ENCODE results near the gene COL28A1.

Gene COL28A1

GRCh38 chr7:7385421-7385820 lies 150.3 kb downstream of the COL28A1 start:
- no peaks in the 10 kb centered on the region for H3K36me3 ChIP-seq (ENCODE audit: control insufficient read depth, insufficient read depth, low read length)
- WGBS, 2 experiments (ENCODE audit: insufficient coverage in 2 of 2) = no CpG with 5 or more reads among the region's 2 CpGs

DNA sequence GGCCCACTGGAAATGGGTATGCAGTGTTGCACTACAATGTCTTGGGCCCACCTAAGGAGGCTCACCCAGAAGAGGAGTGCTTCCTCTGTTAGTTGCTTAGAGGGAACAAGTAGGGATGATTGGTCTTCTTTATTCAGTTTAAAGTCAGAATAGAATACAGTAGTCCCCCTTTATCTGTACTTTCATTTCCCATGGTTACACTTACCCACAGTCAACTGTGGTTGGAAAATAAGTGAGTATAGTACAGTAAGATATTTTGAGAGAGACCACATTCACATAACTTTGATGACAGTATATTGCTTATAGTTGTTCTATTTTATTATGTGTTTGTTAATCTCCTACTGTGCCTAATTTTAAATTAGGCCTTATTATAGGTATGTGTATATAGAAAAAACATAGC lies 151.4 kb downstream of the COL28A1 start:
- Histone ChIP-seq H3K9me3 (ENCODE audit: control insufficient read depth, low read length) (peaks cover 3% of the 10 kb centered on the region), H3K4me1 (ENCODE audit: control insufficient read depth, insufficient read depth, low read length, poor library complexity, severe bottlenecking) (no peaks in the 10 kb centered on the region), H3K36me3 (ENCODE audit: control insufficient read depth, insufficient read depth, low read length) (no peaks in the 10 kb centered on the region), H3K4me3 (ENCODE audit: extremely low read depth, insufficient read depth, low read length, poor library complexity, severe bottlenecking) (no peak overlapping the region), H3K27ac (ENCODE audit: low read depth, low read length, severe bottlenecking) (no peak overlapping the region)

More at GRCh38 chr7:7385421-7385820, 150.3 kb downstream of the COL28A1 start:
- Histone ChIP-seq H3K9me3 (ENCODE audit: control insufficient read depth, low read length) (peaks cover 3% of the 10 kb centered on the region), H3K4me3 (ENCODE audit: extremely low read depth, insufficient read depth, low read length, poor library complexity, severe bottlenecking) (no peak overlapping the region), H3K4me1 (ENCODE audit: control insufficient read depth, insufficient read depth, low read length, poor library complexity, severe bottlenecking) (no peaks in the 10 kb centered on the region), H3K27ac (ENCODE audit: low read depth, low read length, severe bottlenecking) (no peak overlapping the region)

DNA sequence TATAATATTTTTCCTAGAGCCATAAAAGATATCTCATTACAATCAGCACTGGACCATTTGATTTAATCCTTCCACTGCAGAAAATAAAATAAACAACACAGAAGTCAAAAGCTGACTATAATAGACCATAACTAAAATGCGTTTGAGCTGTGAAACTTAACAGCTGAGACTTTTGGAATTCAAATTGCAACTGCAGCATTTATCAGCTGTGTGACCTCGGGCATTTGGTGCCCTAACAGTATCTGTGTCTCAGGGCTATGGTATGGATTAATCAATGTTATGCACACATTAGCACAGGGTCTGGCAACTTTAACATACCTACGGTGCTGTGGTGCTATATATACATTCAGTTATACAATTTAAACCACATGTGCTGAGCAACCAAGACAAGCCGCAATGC lies 160.1 kb downstream of the COL28A1 start:
- Histone ChIP-seq H3K27ac (ENCODE audit: low read depth, low read length, severe bottlenecking) (no peak overlapping the region), H3K4me3 (ENCODE audit: extremely low read depth, insufficient read depth, low read length, poor library complexity, severe bottlenecking) (no peak overlapping the region), H3K4me1 (ENCODE audit: control insufficient read depth, insufficient read depth, low read length, poor library complexity, severe bottlenecking) (no peaks in the 10 kb centered on the region), H3K9me3 (ENCODE audit: control insufficient read depth, low read length) (no peaks in the 10 kb centered on the region), H3K36me3 (ENCODE audit: control insufficient read depth, insufficient read depth, low read length) (no peaks in the 10 kb centered on the region)
- 93 to 97% methylated on average over 3 to 4 of the region's 4 CpGs for WGBS, 2 experiments (ENCODE audit: insufficient coverage in 2 of 2)

- Histone ChIP-seq H3K4me3 (ENCODE audit: extremely low read depth, insufficient read depth, low read length, poor library complexity, severe bottlenecking) (no peak overlapping the region), H3K4me1 (ENCODE audit: control insufficient read depth, insufficient read depth, low read length, poor library complexity, severe bottlenecking) (no peaks in the 10 kb centered on the region), H3K27ac (ENCODE audit: low read depth, low read length, severe bottlenecking) (no peak overlapping the region), H3K36me3 (ENCODE audit: control insufficient read depth, insufficient read depth, low read length) (no peaks in the 10 kb centered on the region), H3K9me3 (ENCODE audit: control insufficient read depth, low read length) (no peaks in the 10 kb centered on the region)
- 91 to 100% methylated on average over 2 of the region's 2 CpGs for WGBS, 2 experiments (ENCODE audit: insufficient coverage in 2 of 2)
Measured at GRCh38 chr7:7370076-7370475, 165.6 kb downstream of the COL28A1 start.

DNA sequence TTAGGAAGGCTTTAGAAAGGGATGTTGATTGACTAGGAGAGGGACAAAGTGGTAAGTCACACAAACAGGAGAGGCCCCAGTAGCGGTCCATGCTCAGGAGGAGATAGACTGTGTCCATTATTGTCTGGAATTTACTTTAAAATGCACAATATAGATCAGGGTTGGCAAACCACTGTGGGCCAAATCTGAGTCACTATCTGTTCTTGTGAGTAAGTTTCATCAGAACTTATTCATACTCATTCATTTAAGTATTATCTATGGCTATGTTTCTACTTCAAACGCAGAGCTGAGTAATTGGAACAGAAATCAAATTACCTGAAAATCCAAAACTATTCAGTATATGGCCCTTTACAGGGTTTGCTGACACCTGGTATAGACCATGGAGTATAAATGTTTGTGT lies 166.5 kb downstream of the COL28A1 start:
- H3K4me3 ChIP-seq (ENCODE audit: extremely low read depth, insufficient read depth, low read length, poor library complexity, severe bottlenecking) = no peak overlapping the region
- no peaks in the 10 kb centered on the region for H3K36me3 ChIP-seq (ENCODE audit: control insufficient read depth, insufficient read depth, low read length)
- H3K27ac ChIP-seq (ENCODE audit: low read depth, low read length, severe bottlenecking) = no peak overlapping the region
- H3K9me3 ChIP-seq (ENCODE audit: control insufficient read depth, low read length) = no peaks in the 10 kb centered on the region
- 100% methylated on average over 1 of the region's 2 CpGs; no CpG with 5 or more reads in 1 of the 2 experiments for WGBS, 2 experiments (ENCODE audit: insufficient coverage in 2 of 2)
- H3K4me1 ChIP-seq (ENCODE audit: control insufficient read depth, insufficient read depth, low read length, poor library complexity, severe bottlenecking) = no peaks in the 10 kb centered on the region

- no peaks in the 10 kb centered on the region for H3K4me1 ChIP-seq (ENCODE audit: control insufficient read depth, insufficient read depth, low read length, poor library complexity, severe bottlenecking)
- 0 to 32% methylated on average over 1 to 2 of the region's 3 CpGs for WGBS, 2 experiments (ENCODE audit: insufficient coverage in 2 of 2)
- H3K27ac ChIP-seq (ENCODE audit: low read depth, low read length, severe bottlenecking) = no peak overlapping the region
Measured at GRCh38 chr7:7354674-7355073, 181.0 kb downstream of the COL28A1 start.

DNA sequence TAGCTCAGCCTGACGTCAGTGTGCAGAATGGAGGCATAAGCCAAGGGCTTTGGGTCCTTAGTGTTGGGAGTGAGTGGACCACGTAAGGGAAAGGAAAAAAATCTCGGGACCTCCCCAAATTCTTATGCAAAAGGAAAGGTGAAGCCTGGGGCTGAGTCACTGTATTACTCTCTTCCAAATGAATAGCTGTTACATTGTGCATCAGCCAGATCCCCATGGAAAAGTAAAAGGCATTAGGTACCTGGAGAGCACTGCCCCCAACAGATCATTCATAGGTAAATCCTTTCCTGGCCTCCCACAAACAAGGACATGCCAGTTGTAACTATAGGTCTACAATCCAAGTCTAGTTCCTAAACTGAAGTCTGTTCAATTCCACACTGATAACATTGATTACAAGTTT lies 182.8 kb downstream of the COL28A1 start:
- Histone ChIP-seq H3K9me3 (ENCODE audit: control insufficient read depth, low read length) (no peaks in the 10 kb centered on the region), H3K4me3 (ENCODE audit: extremely low read depth, insufficient read depth, low read length, poor library complexity, severe bottlenecking) (no peak overlapping the region), H3K4me1 (ENCODE audit: control insufficient read depth, insufficient read depth, low read length, poor library complexity, severe bottlenecking) (no peaks in the 10 kb centered on the region), H3K36me3 (ENCODE audit: control insufficient read depth, insufficient read depth, low read length) (no peaks in the 10 kb centered on the region), H3K27ac (ENCODE audit: low read depth, low read length, severe bottlenecking) (no peak overlapping the region)
- WGBS, 2 experiments (ENCODE audit: insufficient coverage in 2 of 2) = 42% methylated on average over 3 of the region's 3 CpGs; no CpG with 5 or more reads in 1 of the 2 experiments

More at GRCh38 chr7:7354674-7355073, 181.0 kb downstream of the COL28A1 start:
- no peaks in the 10 kb centered on the region for H3K36me3 ChIP-seq (ENCODE audit: control insufficient read depth, insufficient read depth, low read length)
- no peaks in the 10 kb centered on the region for H3K9me3 ChIP-seq (ENCODE audit: control insufficient read depth, low read length)
- H3K4me3 ChIP-seq (ENCODE audit: extremely low read depth, insufficient read depth, low read length, poor library complexity, severe bottlenecking) = no peak overlapping the region

DNA sequence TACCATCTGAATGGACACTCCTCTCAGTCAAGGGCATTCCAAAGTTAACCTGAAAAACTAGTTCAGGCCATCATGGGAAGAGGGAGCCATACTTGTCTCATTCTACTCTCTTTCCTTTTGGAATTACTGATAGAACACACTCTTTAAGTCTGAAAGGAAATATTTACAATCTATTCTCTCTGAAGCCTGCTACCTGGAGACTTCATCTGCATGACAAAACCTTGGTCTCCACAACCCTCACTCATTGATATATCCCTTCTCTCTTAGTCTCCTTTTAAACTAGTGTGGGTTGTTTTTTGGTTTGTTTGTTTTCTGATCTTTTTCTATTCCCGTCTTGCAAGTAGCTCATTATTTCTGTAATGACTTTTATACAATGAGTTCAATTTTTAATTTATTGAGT lies 183.8 kb downstream of the COL28A1 start:
- Histone ChIP-seq H3K4me1 (ENCODE audit: control insufficient read depth, insufficient read depth, low read length, poor library complexity, severe bottlenecking) (no peaks in the 10 kb centered on the region), H3K4me3 (ENCODE audit: extremely low read depth, insufficient read depth, low read length, poor library complexity, severe bottlenecking) (no peak overlapping the region), H3K9me3 (ENCODE audit: control insufficient read depth, low read length) (no peaks in the 10 kb centered on the region), H3K27ac (ENCODE audit: low read depth, low read length, severe bottlenecking) (no peak overlapping the region), H3K36me3 (ENCODE audit: control insufficient read depth, insufficient read depth, low read length) (no peaks in the 10 kb centered on the region)
- no CpG with 5 or more reads among the region's 1 CpG for WGBS, 2 experiments (ENCODE audit: insufficient coverage in 2 of 2)

DNA sequence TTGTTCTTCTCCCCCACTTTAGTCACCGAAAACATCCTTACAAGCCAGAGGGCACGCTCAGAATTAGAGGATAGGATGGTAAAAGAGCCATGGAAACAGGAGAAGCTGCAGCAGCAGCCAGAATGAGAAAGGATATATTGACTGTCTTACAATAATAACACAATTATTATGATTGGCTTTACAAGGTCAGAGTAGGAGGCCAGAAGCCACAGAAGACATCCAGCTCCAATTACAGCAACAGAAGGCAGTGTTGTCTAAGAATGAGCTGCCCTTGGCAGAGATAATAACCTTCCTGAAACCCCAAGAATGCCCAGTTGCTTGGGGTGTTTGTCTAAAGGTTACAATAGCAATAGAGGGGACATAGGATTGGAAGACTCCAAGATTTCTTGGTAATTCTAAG lies 184.5 kb downstream of the COL28A1 start:
- Histone ChIP-seq H3K4me1 (ENCODE audit: control insufficient read depth, insufficient read depth, low read length, poor library complexity, severe bottlenecking) (no peaks in the 10 kb centered on the region), H3K9me3 (ENCODE audit: control insufficient read depth, low read length) (no peaks in the 10 kb centered on the region), H3K27ac (ENCODE audit: low read depth, low read length, severe bottlenecking) (no peak overlapping the region), H3K36me3 (ENCODE audit: control insufficient read depth, insufficient read depth, low read length) (no peaks in the 10 kb centered on the region), H3K4me3 (ENCODE audit: extremely low read depth, insufficient read depth, low read length, poor library complexity, severe bottlenecking) (no peak overlapping the region)
- no CpG with 5 or more reads among the region's 2 CpGs for WGBS, 2 experiments (ENCODE audit: insufficient coverage in 2 of 2)

DNA sequence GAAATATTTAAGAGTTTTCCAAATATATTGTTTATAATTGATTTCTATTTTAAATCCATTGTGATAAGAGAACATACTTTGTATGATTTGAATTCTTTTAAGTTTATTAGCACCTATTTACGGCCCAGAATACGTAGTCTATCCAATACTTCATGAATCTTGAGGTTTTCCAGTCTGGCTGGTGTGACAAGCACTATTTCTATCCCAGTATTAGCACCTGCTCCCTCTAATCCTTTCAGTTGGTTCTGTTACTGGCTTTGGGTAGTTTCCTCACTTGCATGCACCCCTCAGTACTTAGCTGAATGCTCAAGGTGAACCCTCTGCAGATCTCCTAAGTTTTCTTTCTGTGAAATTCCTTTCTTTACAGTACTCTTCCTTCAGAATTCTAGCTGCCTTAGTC lies 186.5 kb downstream of the COL28A1 start:
- 85 to 100% methylated on average over 2 of the region's 2 CpGs for WGBS, 2 experiments (ENCODE audit: insufficient coverage in 2 of 2)
- no peaks in the 10 kb centered on the region for H3K9me3 ChIP-seq (ENCODE audit: control insufficient read depth, low read length)
- no peaks in the 10 kb centered on the region for H3K36me3 ChIP-seq (ENCODE audit: control insufficient read depth, insufficient read depth, low read length)

DNA sequence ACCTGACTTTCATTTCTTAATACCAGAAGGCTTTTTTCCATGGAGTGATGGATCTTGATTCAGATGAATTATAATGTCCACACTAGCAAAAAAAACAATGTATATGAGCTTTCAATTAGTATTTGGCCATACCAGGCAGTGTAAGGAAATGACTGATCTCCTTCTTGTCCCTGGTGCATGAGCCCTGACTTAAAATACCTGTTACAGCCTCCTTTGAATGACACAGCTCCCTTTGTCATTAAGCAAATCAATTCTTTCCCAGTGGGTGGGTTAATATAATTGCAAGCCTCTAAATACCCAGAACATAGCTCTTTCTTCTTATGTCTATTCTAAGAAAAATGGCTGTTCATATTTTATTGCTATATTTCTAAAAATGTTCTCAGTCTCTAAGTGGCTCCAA lies 188.6 kb downstream of the COL28A1 start:
- Histone ChIP-seq H3K36me3 (ENCODE audit: control insufficient read depth, insufficient read depth, low read length) (no peaks in the 10 kb centered on the region), H3K9me3 (ENCODE audit: control insufficient read depth, low read length) (no peaks in the 10 kb centered on the region), H3K4me1 (ENCODE audit: control insufficient read depth, insufficient read depth, low read length, poor library complexity, severe bottlenecking) (no peaks in the 10 kb centered on the region), H3K27ac (ENCODE audit: low read depth, low read length, severe bottlenecking) (no peak overlapping the region), H3K4me3 (ENCODE audit: extremely low read depth, insufficient read depth, low read length, poor library complexity, severe bottlenecking) (no peak overlapping the region)

More for the DNA sequence above, 186.5 kb downstream of the COL28A1 start:
- Histone ChIP-seq H3K4me3 (ENCODE audit: extremely low read depth, insufficient read depth, low read length, poor library complexity, severe bottlenecking) (no peak overlapping the region), H3K27ac (ENCODE audit: low read depth, low read length, severe bottlenecking) (no peak overlapping the region), H3K4me1 (ENCODE audit: control insufficient read depth, insufficient read depth, low read length, poor library complexity, severe bottlenecking) (no peaks in the 10 kb centered on the region)

DNA sequence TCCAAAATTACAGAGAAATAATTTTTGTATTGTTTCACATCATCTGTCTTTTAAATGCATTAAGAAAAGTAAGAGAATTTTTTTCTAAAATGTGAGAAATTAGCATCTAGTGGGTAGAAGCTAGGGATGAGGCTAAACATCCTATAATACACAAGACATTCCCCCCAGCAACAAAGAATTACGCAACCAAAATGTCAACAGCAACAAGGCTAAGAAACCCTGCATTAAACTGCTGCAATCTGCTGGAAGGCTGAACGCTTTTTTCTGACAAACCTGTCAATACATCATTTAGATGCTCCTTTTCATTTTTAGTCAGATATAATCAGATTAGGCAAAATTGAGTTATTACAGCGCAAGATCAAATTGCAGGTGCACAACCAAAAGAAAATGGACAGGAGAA lies 191.1 kb downstream of the COL28A1 start:
- WGBS, 2 experiments (ENCODE audit: insufficient coverage in 2 of 2) = 60 to 100% methylated on average over 1 of the region's 3 CpGs

More for the DNA sequence above, 191.1 kb downstream of the COL28A1 start:
- Histone ChIP-seq H3K4me3 (ENCODE audit: extremely low read depth, insufficient read depth, low read length, poor library complexity, severe bottlenecking) (no peak overlapping the region), H3K36me3 (ENCODE audit: control insufficient read depth, insufficient read depth, low read length) (no peaks in the 10 kb centered on the region), H3K4me1 (ENCODE audit: control insufficient read depth, insufficient read depth, low read length, poor library complexity, severe bottlenecking) (no peaks in the 10 kb centered on the region), H3K27ac (ENCODE audit: low read depth, low read length, severe bottlenecking) (no peak overlapping the region), H3K9me3 (ENCODE audit: control insufficient read depth, low read length) (no peaks in the 10 kb centered on the region)

All from mesodermal cell (in vitro differentiated cells).